ENCODE results near the gene OXTR. TPM values are rescaled to one million over a fixed set of nuclear protein-coding genes. Genes with fewer than 3 reads are reported as not detected.

Gene OXTR
- total RNA-seq, 1 donor from 2014 or later: 3.9 TPM

DNA sequence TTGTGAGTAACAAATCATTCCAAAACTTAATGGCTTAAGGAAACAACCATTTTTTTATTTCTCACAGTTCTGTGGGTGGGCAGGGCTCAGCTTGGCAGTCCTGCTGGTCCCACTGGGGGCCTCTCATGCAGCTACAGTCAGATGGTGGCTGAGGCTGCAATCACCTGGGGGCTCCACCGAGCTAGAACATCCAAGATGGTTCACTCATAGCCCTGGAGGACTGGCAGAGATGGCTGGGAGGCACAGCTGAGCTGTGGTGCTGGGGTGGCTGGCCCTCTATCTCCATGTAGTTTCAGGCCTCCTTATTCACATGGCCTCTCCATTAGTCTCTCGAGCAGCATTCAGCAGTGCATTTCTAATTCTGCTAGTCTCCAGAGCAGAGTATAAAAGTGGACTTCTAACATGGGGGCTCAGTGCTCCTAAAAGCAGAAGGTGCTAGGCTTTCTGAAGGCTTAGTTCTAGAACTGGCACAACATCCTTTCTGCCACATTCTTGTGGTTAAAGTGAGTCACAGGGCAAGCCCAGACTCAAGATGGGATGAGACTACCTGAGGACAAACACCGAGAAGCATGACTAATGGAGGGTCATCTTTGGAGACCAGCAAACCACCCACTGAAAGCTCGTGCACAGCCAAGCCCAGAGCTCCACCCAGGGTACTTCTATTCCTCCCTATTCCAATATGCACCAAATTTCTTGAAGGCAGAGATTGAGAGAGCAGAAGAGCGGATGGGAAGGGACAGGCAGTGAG, 29.5 kb downstream of the OXTR start:
- Mint-ChIP-seq H3K4me3 (no peak overlapping the region), H3K27me3 (ENCODE audit: insufficient read depth, low read depth) (peaks cover 4% of the 10 kb centered on the region), H3K36me3 (no peaks in the 10 kb centered on the region), H3K4me1 (peaks cover 38% of the 10 kb centered on the region), H3K9me3 (no peaks in the 10 kb centered on the region), H3K27ac (no peak overlapping the region)
- Histone ChIP-seq H4K20me1 (ENCODE audit: low read depth) (no peaks in the 10 kb centered on the region), H3K9me3 (ENCODE audit: low read depth) (no peaks in the 10 kb centered on the region), H3K27me3 (no peaks in the 10 kb centered on the region), H3K4me1 (peaks cover 19% of the 10 kb centered on the region), H3K9ac (no peak overlapping the region), H3F3A (ENCODE audit: low read depth) (no peaks in the 10 kb centered on the region), H3K79me2 (ENCODE audit: low read depth) (no peaks in the 10 kb centered on the region), H3K4me2 (no peak overlapping the region), H3K4me3 (no peak overlapping the region), H2AFZ (replicated peaks) (no peak overlapping the region), H3K27ac (no peak overlapping the region), H3K36me3 (no peaks in the 10 kb centered on the region)
- no peak for DNase-seq (ENCODE audit: low spot score)
- TF ChIP-seq EZH2 (IDR thresholded peaks at IDR 0.05) (no peak), EZH2phosphoT487 (IDR thresholded peaks at IDR 0.05) (no peak)
- TF ChIP-seq, protein P1, sequence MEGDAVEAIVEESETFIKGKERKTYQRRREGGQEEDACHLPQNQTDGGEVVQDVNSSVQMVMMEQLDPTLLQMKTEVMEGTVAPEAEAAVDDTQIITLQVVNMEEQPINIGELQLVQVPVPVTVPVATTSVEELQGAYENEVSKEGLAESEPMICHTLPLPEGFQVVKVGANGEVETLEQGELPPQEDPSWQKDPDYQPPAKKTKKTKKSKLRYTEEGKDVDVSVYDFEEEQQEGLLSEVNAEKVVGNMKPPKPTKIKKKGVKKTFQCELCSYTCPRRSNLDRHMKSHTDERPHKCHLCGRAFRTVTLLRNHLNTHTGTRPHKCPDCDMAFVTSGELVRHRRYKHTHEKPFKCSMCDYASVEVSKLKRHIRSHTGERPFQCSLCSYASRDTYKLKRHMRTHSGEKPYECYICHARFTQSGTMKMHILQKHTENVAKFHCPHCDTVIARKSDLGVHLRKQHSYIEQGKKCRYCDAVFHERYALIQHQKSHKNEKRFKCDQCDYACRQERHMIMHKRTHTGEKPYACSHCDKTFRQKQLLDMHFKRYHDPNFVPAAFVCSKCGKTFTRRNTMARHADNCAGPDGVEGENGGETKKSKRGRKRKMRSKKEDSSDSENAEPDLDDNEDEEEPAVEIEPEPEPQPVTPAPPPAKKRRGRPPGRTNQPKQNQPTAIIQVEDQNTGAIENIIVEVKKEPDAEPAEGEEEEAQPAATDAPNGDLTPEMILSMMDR (IDR thresholded peaks at IDR 0.05): no peak

DNA sequence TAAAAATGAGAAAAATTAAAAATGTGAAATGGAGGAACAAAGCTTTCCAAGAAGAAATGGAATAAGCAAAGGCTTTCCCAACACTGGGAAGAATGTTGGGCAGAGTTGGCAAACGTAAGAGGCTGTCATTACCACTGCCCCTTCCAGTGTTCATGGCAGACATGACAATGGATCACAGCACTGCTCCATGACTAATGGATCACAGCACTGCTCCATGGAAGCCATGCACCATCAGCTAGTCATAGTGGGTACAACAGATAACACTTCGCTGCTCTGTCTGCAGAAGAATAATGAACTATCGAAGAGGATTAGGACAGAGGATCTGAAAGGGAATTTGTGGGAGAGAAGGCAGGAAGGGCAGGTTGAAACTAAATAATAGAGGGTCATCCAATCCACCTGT, 30.8 kb downstream of the OXTR start:
- no peaks in the 10 kb centered on the region for H3K9me3 Mint-ChIP-seq
- no peaks in the 10 kb centered on the region for H3K36me3 ChIP-seq
- H3K4me3 ChIP-seq: no peak overlapping the region
- peaks cover 15% of the 10 kb centered on the region for H3K4me1 ChIP-seq
- H4K20me1 ChIP-seq (ENCODE audit: low read depth): no peaks in the 10 kb centered on the region
- no peak overlapping the region for H3K4me3 Mint-ChIP-seq
- H3K79me2 ChIP-seq (ENCODE audit: low read depth): no peaks in the 10 kb centered on the region
- no peak overlapping the region for H3K4me2 ChIP-seq
- TF ChIP-seq EZH2phosphoT487 (IDR thresholded peaks at IDR 0.05) (no peak), EZH2 (IDR thresholded peaks at IDR 0.05) (no peak)
- TF ChIP-seq, protein P1 (IDR thresholded peaks at IDR 0.05): no peak
- peaks cover 35% of the 10 kb centered on the region for H3K4me1 Mint-ChIP-seq
- H3K27me3 Mint-ChIP-seq (ENCODE audit: insufficient read depth, low read depth): peaks cover 4% of the 10 kb centered on the region
- no peaks in the 10 kb centered on the region for H3K36me3 Mint-ChIP-seq
- no peaks in the 10 kb centered on the region for H3K9me3 ChIP-seq (ENCODE audit: low read depth)
- no peak for DNase-seq (ENCODE audit: low spot score)
- no peaks in the 10 kb centered on the region for H3K27me3 ChIP-seq
- peak overlapping the region; percentile 0 for H3K27ac Mint-ChIP-seq
- H3K9ac ChIP-seq: no peak overlapping the region
- H2AFZ ChIP-seq (replicated peaks): no peak overlapping the region
- H3K27ac ChIP-seq: no peak overlapping the region
- H3F3A ChIP-seq (ENCODE audit: low read depth): no peaks in the 10 kb centered on the region

DNA sequence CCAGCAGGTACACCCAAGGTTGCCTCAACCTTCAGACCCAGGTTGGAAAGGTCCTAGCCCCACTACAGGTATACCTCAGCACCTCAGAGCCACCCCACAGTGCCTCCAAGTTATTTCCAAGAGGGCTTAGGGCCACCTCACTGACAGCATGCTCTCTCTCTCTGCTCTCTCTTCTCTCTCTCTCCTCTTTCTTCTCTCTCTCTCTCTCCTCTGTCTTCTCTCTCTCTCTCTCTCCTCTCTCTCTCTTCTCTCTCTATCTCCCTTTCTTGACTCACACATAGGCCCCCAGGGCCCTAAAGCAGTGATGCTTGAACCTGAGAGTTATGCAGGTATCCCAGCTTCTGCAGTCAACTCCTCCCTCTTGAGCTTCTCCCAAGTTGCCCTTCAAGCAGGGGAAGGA, 31.6 kb downstream of the OXTR start:
- Mint-ChIP-seq H3K9me3 (no peaks in the 10 kb centered on the region), H3K36me3 (no peaks in the 10 kb centered on the region), H3K27ac (peak overlapping the region; percentile 0), H3K4me1 (peaks cover 29% of the 10 kb centered on the region), H3K27me3 (ENCODE audit: insufficient read depth, low read depth) (peaks cover 4% of the 10 kb centered on the region), H3K4me3 (no peak overlapping the region)
- Histone ChIP-seq H2AFZ (replicated peaks) (no peak overlapping the region), H3F3A (ENCODE audit: low read depth) (no peaks in the 10 kb centered on the region), H3K4me2 (no peak overlapping the region), H3K36me3 (no peaks in the 10 kb centered on the region), H3K9me3 (ENCODE audit: low read depth) (no peaks in the 10 kb centered on the region), H3K27ac (no peak overlapping the region), H3K4me1 (peaks cover 15% of the 10 kb centered on the region), H3K9ac (no peak overlapping the region), H3K27me3 (no peaks in the 10 kb centered on the region), H4K20me1 (ENCODE audit: low read depth) (no peaks in the 10 kb centered on the region), H3K79me2 (ENCODE audit: low read depth) (no peaks in the 10 kb centered on the region), H3K4me3 (no peak overlapping the region)
- DNase-seq (ENCODE audit: low spot score): no peak
- TF ChIP-seq, protein P1 (IDR thresholded peaks at IDR 0.05): no peak
- TF ChIP-seq EZH2phosphoT487 (IDR thresholded peaks at IDR 0.05) (no peak), EZH2 (IDR thresholded peaks at IDR 0.05) (no peak)

Measured in neural progenitor cell (in vitro differentiated cells).